Right ventricle myocardium inferior (tissue), 1 donor: ENCODE measurements around the gene THY1. TPM values are rescaled to one million over a fixed set of nuclear protein-coding genes. Genes with fewer than 3 reads are reported as not detected.
"Not testable (repeated sequence)": the region's sequence is repeated elsewhere in the genome, so short reads cannot be mapped to it uniquely, and the experiment has no call there.

Experiments used
- ATAC-seq: fragments of 200-7000 bp; cut with Tn5 transposase; one replicate; pipeline ENCODE4 v1.9.1; 2020; ENCODE audit warnings: mild to moderate bottlenecking, moderate library complexity
- DNase-seq: peaks from one replicate; pipeline ENCODE4 v3.0.0; 2021; ENCODE audit errors: missing footprints
- intact Hi-C: fragments of 100-400 bp; cut with DNase I; formaldehyde crosslinking; loops from one replicate; pipeline ENCODE4 v1.11.0; 2022
- total RNA-seq: library from RNA; stranded (reverse); fragmentation: NEBNext Ultra II Directional; extraction: Animal tissue kit (Norgen Biotek cat#: 25700); gene quantifications from one replicate; pipeline ENCODE4 v1.2.1, GENCODE V29; 2021
- donor health status: DM: no; HTN: yes; CAD: no; lungs with severe emphysema.

Gene THY1
- total RNA-seq, 1 donor from 2014 or later = 1.8 TPM

DNA sequence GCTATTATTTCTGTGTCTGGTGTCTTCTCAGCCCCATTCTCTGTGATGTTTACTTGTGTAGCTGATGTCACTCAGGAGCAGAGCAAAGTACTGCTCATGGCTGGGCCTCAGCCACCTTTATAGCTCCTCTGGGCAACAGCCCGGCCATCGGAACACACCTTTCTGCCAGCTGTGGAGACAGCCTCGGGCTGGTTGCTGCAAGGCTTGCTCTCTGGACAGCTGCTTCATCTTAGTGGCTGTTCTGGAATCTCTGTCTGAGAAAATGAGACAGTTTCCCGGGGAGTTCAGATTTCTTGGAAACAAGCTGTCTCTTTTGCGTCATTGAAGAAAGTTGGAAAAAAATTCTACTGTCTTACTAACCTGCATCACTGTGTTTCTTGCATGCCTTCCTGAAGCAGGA, 20.0 kb downstream of the THY1 start:
- DNase-seq = no peak
- ATAC-seq = no peak
- intact Hi-C loops = no loop called here

DNA sequence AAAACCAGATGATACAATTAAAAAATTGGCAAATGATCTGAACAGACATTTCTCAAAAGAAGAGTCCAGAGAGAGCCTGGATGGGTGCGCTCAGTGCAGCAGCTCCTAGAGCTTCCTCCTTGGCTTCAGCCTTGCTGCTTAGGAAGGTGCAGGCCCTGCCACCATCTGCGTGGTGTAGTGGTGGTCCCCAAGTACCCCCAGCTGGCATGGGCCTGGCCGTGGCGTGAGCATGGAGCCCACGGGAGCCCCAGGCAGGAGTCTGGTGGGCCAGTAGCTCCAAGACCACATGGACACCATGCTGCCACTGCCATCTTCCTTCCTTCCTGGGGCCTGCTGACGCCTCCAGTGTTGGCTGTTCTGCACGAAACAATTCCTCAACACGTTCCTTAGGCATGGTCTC, 20.5 kb downstream of the THY1 start:
- no peak for DNase-seq
- ATAC-seq = no peak
- intact Hi-C loops = no loop called here

DNA sequence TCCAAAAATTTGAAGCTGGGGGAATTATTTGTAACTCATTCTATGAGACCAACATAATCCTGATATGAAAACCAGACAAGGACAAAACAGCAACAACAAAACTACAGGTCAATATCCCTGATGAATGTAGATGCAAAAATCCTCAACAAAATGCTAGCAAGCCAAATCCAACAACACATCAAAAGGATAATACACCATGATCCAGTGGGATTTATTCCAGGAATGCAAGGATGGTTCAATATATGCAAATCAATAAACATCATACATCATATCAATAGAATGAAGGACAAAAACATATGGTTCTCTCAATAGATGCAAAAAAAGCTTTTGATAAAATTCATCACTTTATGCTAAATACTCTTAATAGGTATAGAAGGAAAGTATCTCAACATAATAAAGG, 22.1 kb downstream of the THY1 start:
- DNase-seq (no peak), ATAC-seq (no peak)
- intact Hi-C loops = no loop called here

DNA sequence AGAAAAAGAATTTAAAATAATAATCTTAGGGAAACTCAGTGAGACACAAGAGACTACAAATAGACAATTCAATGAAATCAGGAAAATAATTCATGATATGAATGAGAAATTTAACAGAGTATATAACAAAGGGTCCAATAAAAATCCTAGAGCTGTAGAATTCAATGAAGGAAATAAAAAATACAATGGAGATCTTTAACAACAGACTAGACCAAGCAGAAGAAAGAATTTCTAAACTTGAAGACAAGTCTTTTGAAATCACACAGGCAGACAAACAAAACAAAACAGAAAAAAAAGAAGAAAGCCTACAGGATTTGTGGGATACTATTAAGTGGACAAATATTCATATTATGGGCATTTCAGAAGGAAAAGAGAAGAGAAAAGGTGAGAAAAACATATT, 25.2 kb downstream of the THY1 start:
- intact Hi-C loops = no loop called here
- ATAC-seq (no peak), DNase-seq (no peak)

DNA sequence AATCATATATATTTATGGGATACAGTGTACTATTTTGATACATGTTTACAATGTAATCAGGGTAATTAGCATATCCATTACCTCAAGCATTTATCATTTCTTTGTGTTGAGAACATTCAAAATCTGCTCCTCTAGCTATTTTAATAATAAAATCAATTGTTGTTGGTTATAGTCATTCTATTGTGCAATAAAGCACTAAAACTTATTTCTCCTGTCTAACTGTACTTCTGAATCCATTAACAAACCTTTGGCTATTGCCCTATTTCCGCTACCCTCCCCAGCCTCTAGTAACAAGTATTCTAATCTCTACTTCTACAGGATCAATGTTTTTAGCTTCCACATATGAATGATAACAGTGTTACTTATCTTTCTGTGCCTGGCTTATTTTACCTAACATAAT, 26.1 kb downstream of the THY1 start:
- no peak for DNase-seq
- no peak for ATAC-seq
- intact Hi-C loops = no loop called here

DNA sequence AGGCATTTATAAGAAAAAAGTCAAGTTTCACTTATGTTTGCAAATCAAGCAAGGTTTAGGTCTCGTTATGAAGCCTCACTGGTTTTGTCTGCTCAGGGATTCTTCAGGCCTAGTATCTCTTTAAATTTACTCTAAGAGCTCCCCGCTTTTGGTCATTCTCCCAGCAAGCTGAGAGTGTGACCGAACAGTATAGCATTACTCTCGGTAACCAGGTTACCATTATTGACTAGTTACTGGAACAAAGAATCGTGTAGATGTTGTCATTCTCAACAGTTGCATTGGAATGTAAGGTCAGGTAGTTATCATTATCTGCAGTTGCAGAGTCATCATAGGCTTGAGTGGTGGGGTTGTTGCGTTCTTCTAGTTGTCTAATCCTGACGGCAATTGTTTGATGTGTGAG, 31.7 kb downstream of the THY1 start:
- intact Hi-C loops = no loop called here
- DNase-seq (no peak), ATAC-seq (no peak)

DNA sequence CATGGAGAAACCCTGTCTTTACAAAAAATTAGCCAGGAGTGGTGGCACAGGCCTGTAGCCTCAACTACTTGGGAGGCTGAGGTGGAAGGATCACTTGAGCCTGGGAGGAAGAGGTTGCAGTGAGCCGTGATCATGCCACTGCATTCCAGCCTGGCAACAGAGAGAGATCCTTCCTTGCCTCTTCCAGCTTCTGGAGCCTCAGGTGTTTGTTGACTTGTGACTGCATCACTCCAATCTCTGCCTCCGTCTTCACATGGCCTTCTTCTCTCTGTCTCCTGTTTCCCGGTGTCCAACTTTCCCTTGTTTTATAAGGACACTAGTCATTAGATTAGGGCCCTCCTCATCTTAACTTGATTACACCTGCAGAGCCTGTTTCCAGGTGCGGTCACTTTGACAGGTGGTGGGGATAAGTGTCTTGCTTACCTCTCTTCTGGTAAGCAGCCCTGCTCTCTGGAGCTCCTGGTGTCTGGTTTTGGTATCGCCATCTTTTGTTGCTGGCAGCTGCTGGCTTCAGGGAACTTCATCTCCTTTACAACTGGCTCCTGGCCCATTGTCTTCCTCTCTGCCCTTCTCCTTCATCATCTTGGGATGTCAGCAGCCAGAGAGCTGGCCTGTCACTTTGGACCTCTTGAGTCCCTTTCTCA, 33.2 kb downstream of the THY1 start:
- no peak for ATAC-seq
- intact Hi-C loops = loop anchor here (10.0 kb wide), 1 partner anchor 85 kb away; no protein-coding TSS in a partner anchor
- DNase-seq = no peak

DNA sequence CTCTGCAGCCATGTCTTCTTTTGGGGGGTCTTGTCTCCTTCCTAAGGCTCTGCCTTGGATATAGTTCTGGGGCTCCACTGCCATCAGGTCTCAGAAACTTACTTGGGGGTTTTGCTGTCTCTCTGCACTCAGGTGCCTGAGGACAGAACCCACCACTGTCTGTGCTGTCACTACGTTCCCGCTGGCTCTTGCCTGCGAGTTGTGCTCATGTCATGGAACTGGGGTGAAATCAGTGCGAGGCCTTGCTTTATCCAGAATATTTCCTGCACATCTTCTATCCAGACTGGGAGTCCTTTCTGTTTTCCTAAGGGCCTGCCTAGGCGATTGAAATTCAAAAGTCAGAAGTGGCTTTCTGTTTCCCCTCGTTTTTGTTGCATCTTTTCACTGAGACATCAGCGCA, 34.9 kb downstream of the THY1 start:
- intact Hi-C loops = loop anchor here (10.0 kb wide), 1 partner anchor 87 kb away; no protein-coding TSS in a partner anchor
- ATAC-seq (no peak), DNase-seq (no peak)

DNA sequence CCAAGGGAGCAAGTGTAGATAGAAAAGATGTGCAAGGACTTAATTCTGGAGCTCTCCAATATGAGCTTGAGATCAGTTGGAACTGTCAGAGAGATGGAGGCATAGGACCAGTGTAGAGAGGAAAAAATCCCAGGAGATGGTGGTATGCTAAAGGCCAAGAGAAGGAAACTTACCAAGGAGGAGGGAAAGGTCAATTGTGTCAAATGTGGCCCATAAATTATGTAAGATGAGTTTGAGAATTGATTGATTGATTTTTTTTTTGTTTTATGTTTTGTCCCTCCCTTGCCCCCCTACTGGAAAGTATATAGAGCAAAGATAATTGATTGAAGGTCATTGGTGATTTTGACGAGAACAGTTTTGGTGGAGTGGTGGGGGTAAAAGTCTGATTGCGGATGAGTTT, 38.6 kb downstream of the THY1 start:
- DNase-seq (no peak), ATAC-seq (no peak)
- intact Hi-C loops = loop anchor here (10.0 kb wide), 1 partner anchor 90 kb away; no protein-coding TSS in a partner anchor

DNA sequence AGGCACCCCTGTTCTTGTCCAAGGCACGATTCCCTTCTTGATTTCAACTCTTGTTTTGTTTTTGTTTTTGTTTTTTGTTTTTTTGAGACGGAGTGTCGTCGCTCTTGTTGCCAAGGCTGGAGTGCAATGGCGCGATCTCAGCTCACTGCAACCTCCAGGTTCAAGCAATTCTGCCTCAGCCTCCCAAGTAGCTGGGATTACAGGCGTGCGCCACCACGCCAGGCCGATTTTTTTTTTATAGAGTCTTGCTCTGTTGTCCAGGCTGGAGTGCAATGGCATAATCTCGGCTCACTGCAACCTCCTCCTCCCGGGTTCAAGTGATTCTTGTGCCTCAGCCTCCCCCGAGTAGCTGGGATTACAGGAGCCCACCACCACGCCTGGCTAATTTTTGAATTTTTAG, 40.5 kb downstream of the THY1 start:
- not testable (repeated sequence) for DNase-seq, ATAC-seq
- intact Hi-C loops = loop anchor here (10.0 kb wide), 1 partner anchor 92 kb away; no protein-coding TSS in a partner anchor

DNA sequence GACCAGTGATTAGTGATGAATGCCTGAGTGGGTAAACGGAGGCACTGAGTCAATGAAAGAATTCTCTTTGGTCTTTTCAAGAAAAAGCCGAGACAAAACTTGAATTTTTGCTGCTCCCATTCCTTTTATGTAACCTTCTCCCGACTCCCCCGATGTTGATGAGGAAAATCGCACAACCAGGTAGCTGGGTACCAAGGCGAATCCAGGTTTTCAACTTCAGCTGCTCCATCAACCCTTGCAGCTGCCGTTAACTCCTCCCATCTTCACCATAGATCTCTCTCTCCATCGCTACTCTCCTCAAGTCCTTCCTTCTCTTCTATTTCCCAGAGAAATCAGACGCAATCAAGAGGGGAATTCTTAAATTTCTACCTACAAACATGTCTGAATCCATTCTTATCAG, 40.9 kb downstream of the THY1 start:
- DNase-seq = no peak
- intact Hi-C loops = loop anchor here (10.0 kb wide), 1 partner anchor 93 kb away; no protein-coding TSS in a partner anchor
- ATAC-seq = no peak

DNA sequence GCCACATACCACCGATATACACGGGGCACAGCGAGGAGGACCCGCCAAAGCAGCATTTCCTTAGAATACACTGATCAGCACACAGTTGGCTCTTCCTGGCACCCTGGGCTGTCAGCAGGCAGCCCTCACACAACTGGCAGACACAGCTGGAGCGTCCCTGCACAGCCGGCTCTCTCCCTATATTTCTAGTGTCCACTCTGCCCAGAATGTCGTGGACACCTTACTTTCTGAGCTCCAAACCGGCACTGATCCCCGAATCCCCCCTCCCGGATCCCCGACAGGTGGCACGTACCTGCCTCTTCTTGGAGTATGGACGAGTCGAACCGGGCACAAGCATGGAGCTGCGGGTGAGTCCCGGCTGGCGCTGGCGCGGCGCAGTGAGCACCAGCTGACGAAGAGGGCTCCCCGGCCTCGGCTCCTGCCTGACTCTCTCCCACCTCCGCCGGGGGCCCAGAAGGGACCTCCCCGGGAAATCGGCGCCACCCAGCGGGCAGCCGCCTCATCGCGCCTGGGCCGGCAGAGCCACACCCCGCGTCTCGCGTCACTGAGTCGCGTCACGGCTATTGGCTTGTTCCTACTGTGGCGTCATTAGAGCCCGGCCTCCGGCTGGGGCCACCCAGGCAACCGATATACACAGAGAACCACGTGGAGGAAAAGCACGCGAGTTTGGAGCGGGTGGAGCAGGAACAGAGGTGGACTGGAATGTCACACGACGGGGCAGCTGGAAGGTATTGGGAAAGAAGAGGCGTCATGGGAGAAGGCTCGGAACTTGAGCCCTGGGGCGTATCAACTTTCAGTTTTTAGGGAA, 41.6 kb downstream of the THY1 start, which contains the start of gene USP2:
Gene USP2, minus strand, starts transcription at position 510 of the 808 bp plus-strand sequence. CDS start 8,210 bp downstream, outside the sequence.
- intact Hi-C loops = loop anchor here (10.0 kb wide), 1 partner anchor 93 kb away; no protein-coding TSS in a partner anchor

DNA sequence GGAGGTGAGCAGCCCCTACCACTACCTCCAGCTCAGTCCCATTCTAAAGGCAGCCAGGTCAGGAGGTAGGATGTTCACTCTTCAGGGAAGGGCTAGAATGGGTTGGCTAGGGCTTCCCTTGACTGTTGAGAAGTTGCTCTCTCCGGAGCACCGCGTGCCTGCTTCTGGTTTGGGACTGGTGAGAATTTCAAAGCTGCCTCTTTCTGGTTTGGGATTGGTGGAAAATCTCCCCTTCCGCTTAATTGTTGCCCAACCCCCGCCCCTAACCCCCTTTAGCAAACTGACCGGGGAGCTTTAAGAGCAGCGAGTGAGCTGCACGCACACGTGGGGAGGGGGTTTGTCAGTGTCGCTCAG, 42.2 kb downstream of the THY1 start:
- no peak for ATAC-seq
- DNase-seq = peak; percentile 63
- intact Hi-C loops = loop anchor here (10.0 kb wide), 1 partner anchor 94 kb away; no protein-coding TSS in a partner anchor

More for the DNA sequence above, 41.6 kb downstream of the THY1 start, which contains the start of gene USP2:
- DNase-seq (peak; percentile 97), ATAC-seq (peak; percentile 95)

DNA sequence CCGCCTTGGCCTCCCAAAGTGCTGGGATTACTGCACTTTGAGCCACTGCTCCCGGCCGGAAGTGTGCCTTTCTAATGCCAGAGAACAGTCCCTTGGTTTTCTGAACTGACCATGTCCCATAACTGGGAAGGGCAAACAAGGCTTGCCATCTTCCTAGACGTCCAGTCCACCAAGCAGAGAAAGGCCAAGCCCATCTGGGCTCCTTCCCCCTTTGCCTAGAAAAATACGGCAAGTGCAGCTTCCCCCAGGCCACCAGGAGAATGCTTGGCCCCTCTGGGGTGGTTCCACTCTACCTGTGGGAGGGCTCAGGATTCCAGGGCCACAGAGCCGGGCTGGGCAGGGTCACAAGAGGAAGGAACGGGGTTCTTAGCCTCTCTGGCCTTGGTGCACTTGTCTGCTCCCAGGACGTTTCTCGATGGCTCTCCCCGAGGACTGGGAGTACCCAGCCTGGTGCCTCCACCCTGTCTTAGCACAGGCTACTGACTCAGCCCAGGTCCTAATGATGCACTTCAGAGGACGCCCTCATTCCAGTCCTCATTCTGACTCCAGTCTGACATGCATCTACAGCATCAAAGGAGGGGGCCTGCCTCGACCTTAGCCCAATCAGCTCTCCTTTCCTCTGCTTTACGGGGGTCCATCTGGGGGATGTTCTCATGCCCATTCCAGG, 42.7 kb downstream of the THY1 start:
- intact Hi-C loops = loop anchor here (10.0 kb wide), 1 partner anchor 95 kb away; no protein-coding TSS in a partner anchor
- no peak for ATAC-seq
- no peak for DNase-seq

DNA sequence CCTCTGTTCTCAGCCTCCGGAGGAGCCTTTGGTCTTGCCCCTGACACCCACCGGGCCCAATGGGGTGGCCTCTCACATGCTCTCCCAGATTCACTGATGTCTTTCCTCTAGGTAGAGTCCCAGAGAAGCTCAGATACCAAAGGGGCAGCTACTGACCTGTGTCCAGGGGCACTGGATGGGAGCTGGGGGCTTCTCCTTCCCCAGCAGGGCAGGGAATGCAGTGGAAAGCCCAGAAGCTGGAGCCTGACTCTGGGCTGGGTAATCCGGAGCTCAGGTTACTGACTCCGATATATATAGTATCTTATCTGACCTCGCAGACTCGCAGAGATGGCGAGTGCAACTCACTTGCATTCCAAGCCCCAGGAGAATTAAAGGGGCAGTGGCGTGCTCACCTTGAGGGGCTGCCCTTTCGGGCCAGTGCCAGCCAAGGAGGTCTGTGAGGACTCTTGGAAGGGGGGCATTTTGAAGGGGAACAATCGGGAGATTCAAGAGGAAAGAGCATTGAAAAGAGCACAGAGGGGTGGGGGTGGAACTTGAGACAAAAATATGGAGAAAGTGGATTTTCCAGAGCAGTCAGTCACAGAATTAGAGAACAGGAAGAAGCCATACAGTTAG, 44.0 kb downstream of the THY1 start:
- intact Hi-C loops = no loop called here
- no peak for DNase-seq
- peak; percentile 9 for ATAC-seq

DNA sequence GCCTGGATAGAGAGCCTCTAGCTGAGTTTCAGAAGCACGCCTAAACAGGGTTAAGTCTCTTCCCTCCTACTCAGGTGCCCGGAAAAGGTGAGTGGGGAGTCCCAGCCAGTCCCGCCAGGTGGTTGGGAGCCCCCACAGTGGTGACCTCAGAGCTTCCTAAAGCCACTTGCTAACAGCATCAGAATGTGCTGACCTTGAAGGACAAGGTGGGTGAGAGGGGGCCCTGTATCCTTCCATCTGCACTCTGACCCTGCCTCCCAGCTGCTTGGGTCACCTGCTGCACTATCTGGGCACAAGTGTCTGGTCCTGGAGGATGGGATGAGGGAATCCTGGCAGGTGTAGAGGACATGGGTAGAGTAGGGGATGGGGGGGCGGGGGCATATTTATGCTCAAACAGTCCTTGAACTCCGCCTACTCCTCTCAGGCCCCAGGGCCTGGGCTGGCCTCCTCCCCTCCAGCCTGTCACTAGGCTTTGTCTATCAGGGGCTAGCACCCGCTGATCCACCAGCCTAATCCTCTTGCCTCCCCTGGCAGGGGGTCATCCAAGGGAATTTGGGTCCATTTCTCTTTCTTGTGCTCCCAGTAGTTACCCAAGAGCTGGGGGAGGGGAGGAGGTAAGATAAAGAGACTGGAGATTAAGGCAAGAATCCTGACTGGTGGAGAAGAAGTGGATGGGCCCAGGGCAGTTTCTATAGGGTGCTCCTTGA, 44.9 kb downstream of the THY1 start:
- intact Hi-C loops = no loop called here
- no peak for ATAC-seq
- DNase-seq = no peak

DNA sequence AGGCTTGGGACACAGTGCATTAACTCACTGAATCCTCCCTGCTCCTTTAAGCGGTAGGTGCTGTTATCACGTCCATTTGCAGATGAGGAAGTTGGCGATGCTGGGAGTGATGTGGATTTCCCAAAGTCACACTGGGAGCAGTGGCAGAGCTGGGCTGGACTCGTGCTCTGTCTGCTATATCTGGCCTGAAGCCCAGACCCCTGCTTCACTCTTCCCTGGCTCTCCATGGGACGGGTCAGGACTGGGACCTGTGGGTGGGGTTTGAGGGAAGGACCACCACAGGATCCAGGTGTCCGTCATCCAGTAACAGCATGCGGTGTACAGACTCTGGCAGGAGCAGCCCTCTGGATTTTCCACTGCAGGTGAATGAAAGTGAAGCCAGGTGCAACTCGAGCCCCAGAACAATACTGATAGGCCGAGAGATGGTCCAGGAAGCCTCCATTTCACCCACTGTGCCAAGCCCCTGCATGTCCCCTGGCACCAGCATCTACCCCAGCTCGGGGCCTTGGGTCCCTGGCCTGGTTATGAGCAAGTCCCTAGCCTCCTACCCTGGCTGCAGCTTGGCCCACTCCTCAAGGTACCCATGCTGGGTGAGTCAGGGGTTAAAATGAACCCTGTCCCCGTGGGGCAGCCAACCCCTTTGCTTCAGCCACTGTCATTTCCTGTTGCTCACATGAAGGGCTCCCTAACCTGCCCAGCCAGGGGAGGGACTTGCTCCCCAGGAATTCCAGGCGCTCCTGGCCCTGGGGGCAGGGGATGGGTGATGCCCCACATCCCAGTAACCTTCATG, 45.7 kb downstream of the THY1 start:
- DNase-seq (no peak), ATAC-seq (no peak)
- intact Hi-C loops = no loop called here
